ENCODE measurements around the gene CCDC187.

CCDC187 gene

DNA sequence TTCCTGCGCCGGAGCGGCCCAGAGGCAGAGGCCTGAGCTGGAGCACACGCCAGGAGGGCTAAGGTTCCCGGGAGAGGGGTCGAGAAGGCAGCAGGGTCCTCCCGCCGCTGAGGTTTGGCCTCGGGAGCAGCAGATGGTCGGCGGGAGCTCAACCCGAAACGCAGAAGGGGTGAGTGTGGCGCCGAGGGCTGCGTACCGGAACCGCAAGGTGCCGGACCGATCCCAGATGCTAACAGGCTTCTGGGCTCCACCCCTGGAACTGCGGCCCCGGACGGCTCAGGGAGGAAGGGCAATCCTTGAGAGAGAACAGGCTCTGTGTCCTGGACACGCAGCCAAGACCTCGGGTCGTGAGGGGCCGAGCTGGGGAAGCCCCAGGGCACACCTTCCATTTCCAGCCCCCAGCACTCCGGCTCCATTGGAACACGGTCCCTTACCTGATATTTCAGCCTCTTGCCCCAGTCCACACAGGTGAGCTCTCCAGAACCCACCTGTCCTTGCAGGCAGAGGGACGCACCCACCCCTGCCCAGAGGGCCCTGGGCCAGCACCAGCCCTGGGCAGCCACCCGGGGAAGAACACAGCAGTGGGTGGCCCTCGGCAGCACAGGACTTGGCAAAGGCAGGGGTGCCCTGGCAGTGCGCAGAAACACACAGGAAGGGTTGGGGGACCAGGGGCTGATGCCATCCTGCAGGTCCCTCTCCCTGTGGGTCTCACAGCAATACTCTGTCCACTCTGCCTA, 100.3 kb downstream of the CCDC187 start:
- DNase-seq: no peak

DNA sequence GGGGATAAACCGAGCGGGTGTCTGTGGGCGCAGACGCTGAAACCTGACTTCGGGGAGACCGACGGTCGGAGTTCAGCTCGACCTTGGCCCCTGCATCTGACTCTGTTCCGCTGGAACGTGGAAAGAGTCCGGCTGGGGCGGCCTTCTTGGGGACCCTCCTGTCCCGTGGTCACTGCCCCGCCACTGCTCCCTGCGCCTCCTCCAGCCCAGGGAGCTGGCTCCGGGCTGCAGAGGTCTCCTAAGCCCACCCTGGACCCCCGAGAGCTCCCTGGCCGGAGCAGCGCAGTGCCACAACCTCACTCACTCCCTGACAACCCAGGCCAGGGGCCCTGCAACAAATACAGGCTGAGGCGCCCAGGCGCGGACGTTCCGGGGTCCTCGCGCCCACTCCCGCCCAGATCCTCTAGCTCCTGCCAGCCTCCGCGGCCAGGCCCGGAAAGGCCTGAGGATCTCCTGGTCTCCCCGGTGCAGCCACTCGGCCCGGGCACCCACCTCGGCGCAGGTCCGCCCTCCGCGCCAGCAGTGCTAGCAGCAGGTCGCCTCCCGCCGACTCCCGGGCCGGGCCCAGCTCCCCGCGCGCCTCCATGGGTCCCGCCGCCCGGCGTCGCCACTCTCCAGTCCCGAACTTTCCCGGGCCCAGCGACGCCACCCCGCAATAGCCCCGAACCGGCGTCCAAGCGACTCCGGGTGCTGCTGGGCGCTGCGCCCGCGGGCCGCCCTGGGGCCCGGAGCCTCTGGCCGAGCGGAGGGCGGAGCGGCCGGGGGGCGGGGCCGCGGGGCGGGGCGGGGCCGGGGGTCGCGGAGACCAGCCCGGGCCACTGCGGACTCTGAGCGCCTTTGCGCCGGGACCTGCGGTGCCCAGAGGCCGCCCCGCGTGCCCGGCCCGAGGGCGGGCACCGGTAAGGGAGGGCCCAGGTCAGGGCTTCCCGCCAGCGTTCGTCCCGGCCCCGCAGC, 101.2 kb downstream of the CCDC187 start:
- no peak for DNase-seq

DNA sequence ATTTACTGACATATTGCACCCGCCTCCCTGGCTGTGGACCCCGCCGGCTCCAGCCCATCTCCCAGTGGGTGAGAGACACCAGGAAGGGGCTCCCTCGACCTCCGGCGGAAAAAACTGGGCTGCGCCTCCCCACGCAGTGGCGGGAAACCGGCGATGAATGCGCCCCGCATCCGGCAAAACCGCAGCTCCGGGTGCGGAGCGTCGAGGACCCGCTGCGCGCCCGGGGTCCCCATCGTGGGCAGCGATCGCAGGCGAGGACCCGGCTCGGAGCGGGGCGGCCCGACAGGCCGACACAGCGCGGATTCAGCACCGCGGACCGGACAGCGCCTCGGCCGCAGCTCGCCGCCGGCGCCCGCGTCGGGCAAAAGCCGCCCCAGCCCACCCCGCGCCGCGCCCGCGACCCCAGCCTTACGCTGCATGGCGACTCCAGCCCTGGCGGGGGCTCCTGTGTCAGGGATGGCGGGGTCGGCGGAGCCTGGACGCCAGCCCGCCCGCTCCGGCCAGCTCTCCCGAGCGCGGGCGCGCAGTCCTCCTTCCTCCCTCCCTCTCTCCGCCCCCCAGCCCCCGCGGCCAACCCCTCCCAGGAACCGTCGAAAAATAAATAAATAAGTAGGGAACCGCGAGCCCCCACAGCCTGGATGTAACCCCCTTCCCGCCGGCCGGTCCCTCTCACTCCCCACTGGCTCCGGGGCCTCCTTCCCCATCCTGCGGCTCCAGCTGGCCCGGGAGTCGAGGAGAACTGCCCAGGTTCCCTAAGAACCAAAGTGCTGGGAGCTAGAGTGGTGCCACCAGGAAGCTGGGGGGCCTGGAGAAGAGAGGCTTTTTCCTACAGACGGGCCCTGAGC, 102.1 kb downstream of the CCDC187 start:
- DNase-seq: peak; percentile 55

DNA sequence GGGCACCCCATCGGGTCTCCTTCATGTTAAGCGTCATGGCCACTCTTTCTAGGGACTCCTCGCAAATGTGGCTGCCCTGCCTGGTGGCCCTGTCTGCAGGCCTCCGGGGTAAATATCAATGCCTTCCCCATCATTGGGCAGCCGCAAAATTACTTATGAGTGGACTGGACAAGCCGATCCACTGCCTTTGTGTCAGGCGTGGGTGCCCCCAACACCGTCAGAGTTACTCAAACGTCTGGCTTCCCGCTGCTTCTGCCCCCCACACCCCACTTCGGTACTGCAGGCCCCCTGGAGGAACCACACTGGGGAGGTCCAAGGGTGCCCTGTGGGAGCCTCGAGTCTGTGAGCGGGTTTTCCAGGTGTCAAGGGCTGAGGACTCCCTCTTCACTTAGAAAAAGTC, 102.7 kb downstream of the CCDC187 start:
- no peak for DNase-seq

DNA sequence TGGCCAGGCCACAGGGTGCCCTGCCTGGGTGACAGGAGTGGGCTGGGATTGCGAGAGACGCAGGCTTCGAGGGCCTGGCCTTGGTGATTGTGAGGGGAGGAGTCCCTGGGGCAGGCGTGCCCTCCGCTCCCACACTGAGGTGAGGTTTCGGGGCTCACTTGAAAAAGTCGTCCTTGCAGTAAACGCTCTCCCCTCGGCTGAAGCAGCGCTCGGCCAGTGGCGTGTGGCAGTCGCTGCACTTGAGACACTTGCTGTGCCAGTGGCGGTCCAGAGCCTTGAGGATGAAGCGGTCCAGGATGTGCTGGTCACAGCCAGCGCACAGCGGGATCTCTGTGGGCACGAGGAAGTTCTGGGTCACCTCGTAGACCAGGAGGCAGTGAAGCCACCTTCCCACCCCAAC, 103.5 kb downstream of the CCDC187 start:
- no peak for DNase-seq
